HEK293 (cell line): Measurements from ENCODE around the gene ALKAL2.
A peak's percentile ranks its signal among the peaks of the same experiment; 100 is the strongest.

Source experiments
- CTCF ChIA-PET: fragments of 350-600 bp; formaldehyde crosslinking; extraction: SDS; loops from one replicate; lab custom pipeline; 2021; ENCODE audit warnings: antibody characterized with exemption; lab: Yijun Ruan, JAX
- POLR2A ChIA-PET: fragments of 300-600 bp; formaldehyde crosslinking; extraction: SDS; loops from one replicate; lab custom pipeline; 2020; ENCODE audit warnings: antibody characterized with exemption, inconsistent platforms; lab: Yijun Ruan, JAX
- H3K27ac ChIP-seq: fragments of 200-500 bp; sonication (Bioruptor generic); 2 replicates; pipeline ENCODE4 v1.5.1; 2014; ENCODE audit warnings: low read depth, low read length, control low read depth, inconsistent platforms; ENCODE audit errors: extremely low read depth
- H3K36me3 ChIP-seq, 2 experiments: fragments of 200-500 bp in 1 of 2; sonication (Bioruptor generic) in 1 of 2; 1 replicate in 1 of 2; 2 replicates in 1 of 2; pipeline ENCODE4 v1.5.1; 2014 to 2017; ENCODE audit warnings: inconsistent platforms in 2 of 2, low read length in 2 of 2; ENCODE audit not compliant: control insufficient read depth in 2 of 2, insufficient read depth in 1 of 2
- H3K4me1 ChIP-seq: fragments of 200-500 bp; sonication (Bioruptor generic); 2 replicates; pipeline ENCODE4 v1.5.1; 2014; ENCODE audit warnings: mild to moderate bottlenecking, low read length, inconsistent platforms; ENCODE audit not compliant: control insufficient read depth, insufficient read depth
- H3K4me3 ChIP-seq: 2 replicates; pipeline ENCODE4 v1.5.1; 2011; ENCODE audit warnings: low read depth, mild to moderate bottlenecking, control low read depth, low read length, moderate library complexity
- H3K9me3 ChIP-seq: fragments of 200-500 bp; sonication (Bioruptor generic); 2 replicates; pipeline ENCODE4 v1.5.1; 2014; ENCODE audit warnings: low read depth, low read length, inconsistent platforms; ENCODE audit not compliant: control insufficient read depth, insufficient read depth
- AEBP2 ChIP-seq: fragments of 450-650 bp; formaldehyde crosslinking; IDR thresholded peaks from 2 replicates; pipeline ENCODE4 v1.5.1; 2016; ENCODE audit warnings: missing biosample characterization, missing genetic modification characterization, borderline replicate concordance
- FEZF1 ChIP-seq: fragments of 450-650 bp; formaldehyde crosslinking; IDR thresholded peaks from 2 replicates; pipeline ENCODE4 v1.5.1; 2016; ENCODE audit warnings: missing biosample characterization, missing genetic modification characterization
- HOXD13 ChIP-seq: sonication (generic); formaldehyde crosslinking; IDR thresholded peaks from 2 replicates; pipeline ENCODE4 v1.8.0; 2022; ENCODE audit warnings: missing genetic modification reagents, borderline replicate concordance
- SCRT1 ChIP-seq: fragments of 450-650 bp; formaldehyde crosslinking; IDR thresholded peaks from 2 replicates; pipeline ENCODE4 v1.5.1; 2016; ENCODE audit warnings: missing biosample characterization, missing genetic modification characterization, borderline replicate concordance
- TRIM28 ChIP-seq: IDR thresholded peaks from 2 replicates; pipeline ENCODE4 v1.6.1; 2011; ENCODE audit warnings: low read length, control low read depth, borderline replicate concordance
- ZBTB44 ChIP-seq: fragments of 450-650 bp; IDR thresholded peaks from 2 replicates; pipeline ENCODE4 v1.5.1; 2018; ENCODE audit warnings: missing biosample characterization, mild to moderate bottlenecking, missing genetic modification characterization
- ZNF138 ChIP-seq: fragments of 450-650 bp; formaldehyde crosslinking; IDR thresholded peaks from 2 replicates; pipeline ENCODE4 v1.5.1; 2016; ENCODE audit warnings: missing biosample characterization, missing genetic modification characterization, borderline replicate concordance
- ZNF223 ChIP-seq: fragments of 450-650 bp; formaldehyde crosslinking; IDR thresholded peaks from 2 replicates; pipeline ENCODE4 v1.5.1; 2016; ENCODE audit warnings: missing biosample characterization, missing genetic modification characterization
- ZNF266 ChIP-seq: fragments of 450-650 bp; formaldehyde crosslinking; IDR thresholded peaks from 2 replicates; pipeline ENCODE4 v1.5.1; 2016; ENCODE audit warnings: missing biosample characterization, missing genetic modification characterization, low read depth
- ZNF341 ChIP-seq: fragments of 450-650 bp; formaldehyde crosslinking; IDR thresholded peaks from 2 replicates; pipeline ENCODE4; 2016; ENCODE audit warnings: low read depth, missing biosample characterization, missing genetic modification characterization
- ZNF366 ChIP-seq: fragments of 450-650 bp; formaldehyde crosslinking; conservative IDR thresholded peaks from 2 replicates; pipeline ENCODE4 v1.5.1; 2016; ENCODE audit warnings: missing biosample characterization, missing genetic modification characterization
- ZNF398 ChIP-seq: fragments of 450-650 bp; formaldehyde crosslinking; IDR thresholded peaks from 2 replicates; pipeline ENCODE4 v1.5.1; 2017; ENCODE audit warnings: missing biosample characterization, missing genetic modification characterization
- ZNF518A ChIP-seq: fragments of 450-650 bp; formaldehyde crosslinking; conservative IDR thresholded peaks from 2 replicates; pipeline ENCODE4 v1.5.1; 2016; ENCODE audit warnings: low read depth, missing biosample characterization, missing genetic modification characterization
- ZNF555 ChIP-seq: fragments of 450-650 bp; formaldehyde crosslinking; conservative IDR thresholded peaks from 2 replicates; pipeline ENCODE4 v1.5.1; 2017; ENCODE audit warnings: missing biosample characterization, mild to moderate bottlenecking, missing genetic modification characterization, inconsistent platforms
- ZNF571 ChIP-seq: fragments of 450-650 bp; formaldehyde crosslinking; IDR thresholded peaks from 2 replicates; pipeline ENCODE4 v1.5.0; 2017; ENCODE audit warnings: missing biosample characterization, missing genetic modification characterization
- ZNF624 ChIP-seq: fragments of 450-650 bp; formaldehyde crosslinking; IDR thresholded peaks from 2 replicates; pipeline ENCODE4 v1.5.1; 2017; ENCODE audit warnings: missing biosample characterization, missing genetic modification characterization
- ZNF639 ChIP-seq: fragments of 450-650 bp; formaldehyde crosslinking; IDR thresholded peaks from 2 replicates; pipeline ENCODE4 v1.5.1; 2016; ENCODE audit warnings: missing biosample characterization, missing genetic modification characterization
- ZNF654 ChIP-seq: fragments of 450-650 bp; formaldehyde crosslinking; IDR thresholded peaks from 2 replicates; pipeline ENCODE4 v1.5.1; 2016; ENCODE audit warnings: low read depth, missing biosample characterization, missing genetic modification characterization
- ZNF701 ChIP-seq: fragments of 450-650 bp; formaldehyde crosslinking; IDR thresholded peaks from 2 replicates; pipeline ENCODE4 v1.5.1; 2016; ENCODE audit warnings: missing biosample characterization, missing genetic modification characterization
- ZSCAN16 ChIP-seq: fragments of 450-650 bp; formaldehyde crosslinking; IDR thresholded peaks from 2 replicates; pipeline ENCODE4 v1.5.1; 2016; ENCODE audit warnings: missing biosample characterization, missing genetic modification characterization

The ALKAL2 gene

GRCh38 chr2:248724-249123 is 39.2 kb downstream of the ALKAL2 start:
- POLR2A ChIA-PET: no interaction called here
- Histone ChIP-seq H3K36me3 (peaks cover 0 to 13% of the 10 kb centered on the region in 2 experiments; a peak in 1 of 3 replicates), H3K9me3 (no peaks in the 10 kb centered on the region), H3K27ac (no peak overlapping the region), H3K4me1 (no peaks in the 10 kb centered on the region), H3K4me3 (no peak overlapping the region)
- no peak for TF ChIP-seq ZNF341
- TF ChIP-seq ZNF223 (tag by site-specific recombination): no peak
- TF ChIP-seq ZNF366: no peak
- no peak for TF ChIP-seq HOXD13 (CRISPR knock-in tag)
- TF ChIP-seq SCRT1 (tag by site-specific recombination): no peak
- TF ChIP-seq ZNF624: no peak
- TF ChIP-seq ZBTB44 (tag by site-specific recombination): no peak
- TF ChIP-seq ZNF138: no peak
- no peak for TF ChIP-seq ZNF518A (tag by site-specific recombination)
- CTCF ChIA-PET: no interaction called here

GRCh38 chr2:246489-247144 is 41.3 kb downstream of the ALKAL2 start:
- Histone ChIP-seq H3K27ac (no peak overlapping the region), H3K36me3 (peaks cover 0 to 19% of the 10 kb centered on the region in 2 experiments; a peak in 1 of 3 replicates), H3K4me1 (no peaks in the 10 kb centered on the region), H3K9me3 (no peaks in the 10 kb centered on the region), H3K4me3 (no peak overlapping the region)
- ChIA-PET POLR2A (no interaction called here), CTCF (interaction anchor here (0.6 to 3.4 kb wide), 14 partner anchors 8 to 183 kb away, joined by 3 to 19 read pairs (median 4); no protein-coding TSS in a partner anchor)
- no peak for TF ChIP-seq ZNF266
- TF ChIP-seq ZNF701: no peak
- peak; percentile 14; the same call in 1 of the 2 replicates for TF ChIP-seq ZNF654 (tag by site-specific recombination)
- no peak for TF ChIP-seq ZNF639 (tag by site-specific recombination)
- 0 out of 2 replicates have a peak, but pooled peaks have one; percentile 24 for TF ChIP-seq FEZF1 (tag by site-specific recombination)
- TF ChIP-seq ZSCAN16 (tag by site-specific recombination): no peak
- no peak for TF ChIP-seq ZNF223 (tag by site-specific recombination)
- no peak for TF ChIP-seq ZNF571 (tag by site-specific recombination)
- no peak for TF ChIP-seq ZBTB44 (tag by site-specific recombination)
- no peak for TF ChIP-seq TRIM28
- TF ChIP-seq ZNF555: no peak
- no peak for TF ChIP-seq AEBP2 (tag by site-specific recombination)
- peak; percentile 56 for TF ChIP-seq ZNF398
